SK-MEL-5 (cell line): ENCODE data around the gene GCG. TPM values are rescaled to one million over a fixed set of nuclear protein-coding genes. Genes with fewer than 3 reads are reported as not detected.

Experiments
- DNase-seq: peaks from one replicate; pipeline ENCODE4 v3.0.0-alpha.2; 2016; ENCODE audit warnings: low read depth, low spot score
- in situ Hi-C: cut with HindIII; loops from 2 replicates; pipeline ENCODE4 v1.10.0; 2016; ENCODE audit warnings: low sequenced_read_pairs, high pct_unique_total_duplicates, low pct_unique_long_range_greater_than_20kb
- total RNA-seq: library from RNA; depleted of rRNA; stranded (reverse); fragments of >200 nt; shearing (Covaris generic); gene quantifications from 2 replicates; pipeline ENCODE4 v1.2.3, GENCODE V29; 2014; rRNA removed

The GCG gene
- total RNA-seq, 1 experiment from 2014 or later = not detected

- DNase-seq = peak; percentile 81
- in situ Hi-C loops = no loop called here
Measured at GRCh38 chr2:162113776-162114168, 38.3 kb downstream of the GCG start.

DNA sequence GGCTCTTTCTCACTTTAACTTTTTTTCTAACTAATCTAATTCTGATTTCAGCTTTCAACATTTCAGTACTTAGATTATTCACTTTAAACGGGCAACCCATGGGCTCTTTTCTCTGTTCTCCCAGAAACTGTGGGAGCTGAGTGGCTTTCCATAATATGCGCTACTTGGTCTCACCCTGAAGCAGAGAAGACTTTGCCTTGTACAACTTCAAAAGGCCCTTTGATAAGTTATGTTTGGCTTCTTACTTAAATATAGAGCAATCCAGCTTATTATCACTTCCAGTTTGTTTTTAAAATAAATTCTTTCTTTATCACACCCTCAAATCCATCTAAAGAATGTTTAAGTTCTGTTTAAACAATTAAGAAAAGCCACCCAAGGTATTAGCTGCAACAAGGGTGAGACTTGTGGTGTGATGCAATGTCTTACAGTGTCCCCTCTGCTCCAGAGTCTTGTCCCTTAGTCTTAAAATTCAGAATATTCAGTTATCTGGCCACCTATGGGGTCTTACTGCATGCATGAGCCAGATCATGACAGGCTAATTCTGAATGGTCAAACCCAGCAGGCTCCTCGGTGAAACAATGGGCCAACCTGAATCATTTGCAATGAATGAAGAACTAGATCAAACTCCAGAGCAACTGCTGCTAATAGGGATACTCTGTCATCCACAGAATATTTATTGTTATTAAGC, 38.8 kb downstream of the GCG start:
- in situ Hi-C loops = no loop called here
- no peak for DNase-seq

GRCh38 chr2:162111958-162112850, 39.8 kb downstream of the GCG start:
- DNase-seq = no peak
- in situ Hi-C loops = no loop called here

DNA sequence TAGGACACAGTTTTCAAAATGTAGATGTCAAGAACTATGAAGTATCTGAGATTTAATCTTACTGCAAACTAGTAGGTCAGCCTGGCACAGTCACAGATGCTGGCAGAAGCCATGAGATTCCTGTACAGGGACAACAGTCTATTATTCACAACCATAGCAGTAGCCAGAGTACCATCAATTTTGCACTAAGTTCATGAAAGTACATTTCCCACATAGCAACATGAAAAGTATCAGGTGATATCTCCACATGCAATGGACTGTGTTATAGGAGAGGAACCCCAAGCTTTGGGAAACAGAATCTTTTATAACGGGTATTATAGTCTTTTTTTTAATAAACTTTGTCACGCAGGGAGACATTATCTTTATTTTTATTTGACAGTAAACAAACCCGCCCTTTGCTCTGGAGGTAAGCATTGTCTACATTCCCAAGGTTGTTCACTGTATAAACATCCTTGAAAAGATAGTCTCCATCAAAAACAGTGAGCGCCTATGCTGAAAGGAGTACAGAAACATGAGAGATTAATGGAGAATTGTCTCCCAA, 44.6 kb downstream of the GCG start:
- in situ Hi-C loops = no loop called here
- no peak for DNase-seq

DNA sequence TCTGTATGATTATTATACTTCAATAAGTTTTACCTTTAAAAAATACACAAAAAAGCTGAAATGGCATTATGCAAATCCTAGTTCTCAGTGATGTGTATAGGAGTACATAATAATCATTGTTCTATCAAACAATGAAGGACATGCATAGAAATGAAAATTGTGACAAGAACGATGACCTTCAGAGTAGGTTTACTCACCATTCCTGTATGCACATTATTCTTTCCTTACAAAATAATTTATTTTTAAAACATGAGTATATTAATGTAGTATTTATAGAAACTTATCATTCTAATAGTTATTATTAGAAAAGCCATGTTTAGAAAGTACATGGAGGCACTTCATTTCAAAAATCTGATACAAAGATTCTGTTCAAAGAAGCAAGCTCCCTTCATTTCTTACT, 45.3 kb downstream of the GCG start:
- in situ Hi-C loops = no loop called here
- DNase-seq = no peak

- in situ Hi-C loops = no loop called here
- no peak for DNase-seq
Measured at GRCh38 chr2:162106146-162106551, 45.9 kb downstream of the GCG start.

DNA sequence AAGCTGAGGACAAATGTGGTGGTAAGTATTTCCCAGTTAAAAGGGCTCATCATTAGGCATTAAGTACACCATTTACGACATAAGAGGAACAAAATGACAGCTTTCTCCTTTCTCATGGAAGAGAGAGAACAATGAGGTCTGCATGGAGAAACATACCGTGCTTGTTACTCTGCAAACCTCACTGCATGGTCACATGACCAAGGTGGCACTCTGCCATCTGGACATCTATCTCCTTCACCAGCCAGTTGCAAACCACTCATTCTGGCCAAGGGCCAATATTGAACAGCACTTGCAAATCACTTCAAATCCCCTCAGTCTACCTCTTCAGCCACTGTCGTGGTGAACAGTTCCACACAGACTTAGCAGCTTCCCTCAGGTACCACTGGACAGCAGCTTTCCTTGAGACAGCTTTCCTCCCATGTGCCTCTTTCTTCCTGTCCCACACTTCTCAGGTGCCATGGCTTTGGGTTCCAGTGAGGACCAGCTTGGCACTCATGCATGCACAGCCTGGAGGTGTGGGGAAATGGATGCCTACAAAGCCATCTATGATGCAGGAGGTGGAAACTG, 48.5 kb downstream of the GCG start:
- no peak for DNase-seq
- in situ Hi-C loops = no loop called here

- no peak for DNase-seq
- in situ Hi-C loops = no loop called here
Measured at GRCh38 chr2:162100579-162100978, 51.5 kb downstream of the GCG start.

DNA sequence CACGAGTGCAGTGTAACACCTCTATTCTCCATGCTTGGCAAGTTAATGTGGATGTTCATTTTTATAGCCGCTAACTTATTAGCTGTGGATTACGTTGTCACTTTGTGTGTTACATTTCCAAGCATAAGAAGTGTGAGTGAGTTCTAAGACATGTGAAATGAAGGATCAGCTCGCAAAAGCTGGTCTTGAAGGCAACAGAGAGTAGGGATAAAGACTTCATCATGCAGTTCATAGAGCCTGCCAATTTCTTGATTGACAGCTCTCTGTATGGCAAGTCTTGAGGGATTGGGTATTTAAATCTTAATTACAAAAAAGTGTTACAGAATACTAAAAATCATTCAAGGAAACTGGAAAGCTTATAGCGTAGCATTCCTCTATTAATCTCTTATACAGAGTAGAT, 52.2 kb downstream of the GCG start:
- no peak for DNase-seq
- in situ Hi-C loops = no loop called here

Other genes with a start within 250 kb of the GCG start
- gene DPP4, start 78.0 kb downstream of the GCG start, total RNA-seq = 0.08 TPM in 1 of 2 replicates, not detected in the other
- 0.37 and 2.3 TPM in 2 replicates for gene FAP, start 91.2 kb upstream of the GCG start, total RNA-seq
- gene IFIH1, start 166.4 kb upstream of the GCG start, total RNA-seq = 3.6 and 4.2 TPM in 2 replicates
- gene GCA, start 191.9 kb upstream of the GCG start, total RNA-seq = 5.6 and 5.7 TPM in 2 replicates